ENCODE results near the gene SPRED3.

GRCh38 chr19:38375098-38375493 lies 13.4 kb upstream of the SPRED3 start:
- TF ChIP-seq, protein P1, sequence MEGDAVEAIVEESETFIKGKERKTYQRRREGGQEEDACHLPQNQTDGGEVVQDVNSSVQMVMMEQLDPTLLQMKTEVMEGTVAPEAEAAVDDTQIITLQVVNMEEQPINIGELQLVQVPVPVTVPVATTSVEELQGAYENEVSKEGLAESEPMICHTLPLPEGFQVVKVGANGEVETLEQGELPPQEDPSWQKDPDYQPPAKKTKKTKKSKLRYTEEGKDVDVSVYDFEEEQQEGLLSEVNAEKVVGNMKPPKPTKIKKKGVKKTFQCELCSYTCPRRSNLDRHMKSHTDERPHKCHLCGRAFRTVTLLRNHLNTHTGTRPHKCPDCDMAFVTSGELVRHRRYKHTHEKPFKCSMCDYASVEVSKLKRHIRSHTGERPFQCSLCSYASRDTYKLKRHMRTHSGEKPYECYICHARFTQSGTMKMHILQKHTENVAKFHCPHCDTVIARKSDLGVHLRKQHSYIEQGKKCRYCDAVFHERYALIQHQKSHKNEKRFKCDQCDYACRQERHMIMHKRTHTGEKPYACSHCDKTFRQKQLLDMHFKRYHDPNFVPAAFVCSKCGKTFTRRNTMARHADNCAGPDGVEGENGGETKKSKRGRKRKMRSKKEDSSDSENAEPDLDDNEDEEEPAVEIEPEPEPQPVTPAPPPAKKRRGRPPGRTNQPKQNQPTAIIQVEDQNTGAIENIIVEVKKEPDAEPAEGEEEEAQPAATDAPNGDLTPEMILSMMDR (IDR thresholded peaks at IDR 0.05), result no peak
- TF ChIP-seq POLR2A (IDR thresholded peaks at IDR 0.05), result no peak

Data from adrenal gland (tissue), 5 donors.